IPS DF 6.9 (cell line): Measurements from ENCODE around the gene MYH16.

Experiments
- DNase-seq: peaks from one replicate; pipeline ENCODE4 v3.0.0-alpha.2; 2013; ENCODE audit warnings: low read depth, low spot score
- H3K27ac ChIP-seq: one replicate; pipeline ENCODE4 v1.5.1; 2013; ENCODE audit warnings: low read length, control low read depth
- H3K27me3 ChIP-seq: 2 replicates; pipeline ENCODE4 v1.6.1; 2013; ENCODE audit warnings: mild to moderate bottlenecking, low read length; ENCODE audit not compliant: control insufficient read depth, insufficient read depth
- H3K36me3 ChIP-seq: 2 replicates; pipeline ENCODE4 v1.6.1; 2013; ENCODE audit warnings: low read length; ENCODE audit not compliant: control insufficient read depth, insufficient read depth
- H3K4me1 ChIP-seq: 2 replicates; pipeline ENCODE4 v1.6.1; 2013; ENCODE audit warnings: low read length; ENCODE audit not compliant: control insufficient read depth, insufficient read depth
- H3K4me3 ChIP-seq: 2 replicates; pipeline ENCODE4 v1.5.1; 2013; ENCODE audit warnings: mild to moderate bottlenecking, low read length
- H3K9me3 ChIP-seq: 2 replicates; pipeline ENCODE4 v1.6.1; 2013; ENCODE audit warnings: low read length, inconsistent platforms; ENCODE audit not compliant: control insufficient read depth, insufficient read depth
- WGBS: extraction: QIAGEN DNeasy Blood & Tissue Kit; methylation state at CpG from one replicate; pipeline ENCODE4 v1.1.7; 2013; ENCODE audit warnings: mixed read lengths, missing lambda C conversion rate; ENCODE audit not compliant: insufficient read length, insufficient coverage; 5-methylcytosine and 5-hydroxymethylcytosine counted together

Gene MYH16

DNA sequence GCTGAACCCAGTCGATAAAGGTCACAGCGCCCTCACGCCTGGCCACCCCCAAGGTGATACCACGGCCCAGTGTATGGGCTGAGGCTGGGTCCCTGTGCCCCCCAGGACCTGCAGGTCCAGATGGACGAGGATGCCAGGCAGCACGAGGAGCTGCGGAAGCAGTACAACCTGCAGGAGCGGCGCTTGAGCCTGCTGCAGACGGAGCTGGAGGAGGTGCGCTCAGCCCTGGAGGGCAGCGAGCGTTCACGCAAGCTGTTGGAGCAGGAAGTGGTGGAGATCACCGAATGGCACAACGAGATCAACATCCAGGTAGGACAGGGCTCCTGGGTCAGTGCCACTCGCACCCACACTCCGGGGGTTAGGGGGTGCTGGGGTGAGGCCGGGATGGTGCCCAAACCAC lies 28.9 kb downstream of the MYH16 start:
- no peaks in the 10 kb centered on the region for H3K36me3 ChIP-seq
- H3K4me3 ChIP-seq: no peak overlapping the region
- peaks cover 3% of the 10 kb centered on the region; the same call in 1 of the 2 replicates for H3K4me1 ChIP-seq
- H3K27ac ChIP-seq: no peak overlapping the region
- WGBS: no CpG with 5 or more reads among the region's 19 CpGs
- H3K27me3 ChIP-seq: no peaks in the 10 kb centered on the region
- no peaks in the 10 kb centered on the region for H3K9me3 ChIP-seq
- DNase-seq: no peak

DNA sequence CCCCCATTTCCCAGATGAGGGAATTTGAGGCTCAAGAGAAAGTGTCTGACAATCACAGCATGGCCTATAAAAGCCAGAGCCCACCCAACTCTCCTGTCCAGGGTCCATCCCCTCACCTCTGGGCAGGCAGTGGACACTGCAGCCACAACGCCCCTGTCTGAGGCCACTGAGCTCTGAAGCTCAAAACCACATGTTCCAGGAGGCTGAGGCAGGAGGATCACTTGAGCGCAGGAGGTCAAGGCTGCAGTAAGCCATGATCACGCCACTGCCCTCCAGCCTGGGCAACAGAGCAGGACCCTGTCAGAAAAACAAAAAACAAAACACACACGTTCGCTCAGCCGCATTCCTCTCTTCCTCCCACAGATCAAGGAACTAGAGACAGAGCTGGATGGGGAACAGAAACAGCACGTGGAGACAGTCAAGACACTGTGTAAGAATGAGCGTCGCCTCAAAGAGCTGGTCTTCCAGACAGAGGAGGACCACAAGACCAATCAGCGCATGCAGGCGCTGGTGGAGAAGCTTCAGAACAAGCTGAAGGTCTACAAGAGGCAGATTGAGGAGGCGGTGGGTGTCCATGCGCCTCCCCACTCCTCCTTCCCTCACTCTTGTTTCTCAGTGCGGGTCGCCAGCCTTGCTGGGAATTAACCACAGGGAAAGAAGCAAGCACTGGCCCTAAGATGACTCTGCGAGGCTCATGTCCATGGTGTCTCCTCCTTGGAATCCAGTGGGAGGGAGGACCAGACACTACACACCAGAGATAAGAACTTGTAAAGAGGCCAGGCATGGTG lies 33.0 kb downstream of the MYH16 start:
- Histone ChIP-seq H3K27ac (no peak overlapping the region), H3K36me3 (no peaks in the 10 kb centered on the region), H3K9me3 (no peaks in the 10 kb centered on the region), H3K4me3 (no peak overlapping the region), H3K4me1 (peaks cover 3% of the 10 kb centered on the region; the same call in 1 of the 2 replicates), H3K27me3 (no peaks in the 10 kb centered on the region)
- no CpG with 5 or more reads among the region's 16 CpGs for WGBS
- no peak for DNase-seq

- no peaks in the 10 kb centered on the region for H3K9me3 ChIP-seq
- H3K36me3 ChIP-seq: no peaks in the 10 kb centered on the region
- no peak overlapping the region for H3K4me3 ChIP-seq
- no peak overlapping the region for H3K27ac ChIP-seq
- DNase-seq: no peak
- H3K4me1 ChIP-seq: no peaks in the 10 kb centered on the region
- no CpG with 5 or more reads among the region's 7 CpGs for WGBS
- H3K27me3 ChIP-seq: no peaks in the 10 kb centered on the region
Measured at GRCh38 chr7:99308461-99309074, 35.9 kb downstream of the MYH16 start.

GRCh38 chr7:99309111-99309510 lies 36.5 kb downstream of the MYH16 start:
- WGBS: no CpG with 5 or more reads among the region's 7 CpGs
- Histone ChIP-seq H3K4me1 (no peaks in the 10 kb centered on the region), H3K4me3 (no peak overlapping the region), H3K27me3 (no peaks in the 10 kb centered on the region), H3K27ac (no peak overlapping the region), H3K36me3 (no peaks in the 10 kb centered on the region), H3K9me3 (no peaks in the 10 kb centered on the region)
- DNase-seq: no peak

DNA sequence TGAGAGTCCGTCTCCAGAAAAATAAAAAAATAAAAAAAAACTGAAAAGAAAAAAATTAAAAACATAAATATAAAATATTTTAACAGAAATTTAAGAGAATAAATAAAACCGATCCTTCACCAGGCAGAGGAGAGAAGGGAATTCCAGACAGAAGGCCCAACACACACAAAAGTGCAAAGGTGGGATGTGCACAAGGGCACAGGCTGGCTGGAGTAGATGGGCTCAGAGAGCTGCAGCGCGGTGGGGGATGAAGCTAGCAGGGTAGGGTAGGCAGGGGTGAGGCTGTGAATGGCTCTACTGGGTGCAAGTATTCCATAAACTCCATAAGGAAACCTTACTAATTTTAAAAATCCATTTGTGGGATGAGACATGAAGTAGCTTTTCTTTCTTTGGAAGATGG lies 37.4 kb downstream of the MYH16 start:
- whole genome bisulfite sequencing: no CpG with 5 or more reads among the region's 4 CpGs
- Histone ChIP-seq H3K27me3 (no peaks in the 10 kb centered on the region), H3K4me1 (no peaks in the 10 kb centered on the region)

GRCh38 chr7:99311702-99312101 lies 39.1 kb downstream of the MYH16 start:
- Histone ChIP-seq H3K4me3 (no peak overlapping the region), H3K27ac (no peak overlapping the region), H3K36me3 (no peaks in the 10 kb centered on the region), H3K9me3 (no peaks in the 10 kb centered on the region), H3K27me3 (no peaks in the 10 kb centered on the region), H3K4me1 (no peaks in the 10 kb centered on the region)
- no CpG with 5 or more reads among the region's 9 CpGs for WGBS
- DNase-seq: no peak

More for the DNA sequence above, 37.4 kb downstream of the MYH16 start:
- H3K36me3 ChIP-seq: no peaks in the 10 kb centered on the region
- H3K27ac ChIP-seq: no peak overlapping the region
- DNase-seq: no peak
- H3K4me3 ChIP-seq: no peak overlapping the region
- no peaks in the 10 kb centered on the region for H3K9me3 ChIP-seq

DNA sequence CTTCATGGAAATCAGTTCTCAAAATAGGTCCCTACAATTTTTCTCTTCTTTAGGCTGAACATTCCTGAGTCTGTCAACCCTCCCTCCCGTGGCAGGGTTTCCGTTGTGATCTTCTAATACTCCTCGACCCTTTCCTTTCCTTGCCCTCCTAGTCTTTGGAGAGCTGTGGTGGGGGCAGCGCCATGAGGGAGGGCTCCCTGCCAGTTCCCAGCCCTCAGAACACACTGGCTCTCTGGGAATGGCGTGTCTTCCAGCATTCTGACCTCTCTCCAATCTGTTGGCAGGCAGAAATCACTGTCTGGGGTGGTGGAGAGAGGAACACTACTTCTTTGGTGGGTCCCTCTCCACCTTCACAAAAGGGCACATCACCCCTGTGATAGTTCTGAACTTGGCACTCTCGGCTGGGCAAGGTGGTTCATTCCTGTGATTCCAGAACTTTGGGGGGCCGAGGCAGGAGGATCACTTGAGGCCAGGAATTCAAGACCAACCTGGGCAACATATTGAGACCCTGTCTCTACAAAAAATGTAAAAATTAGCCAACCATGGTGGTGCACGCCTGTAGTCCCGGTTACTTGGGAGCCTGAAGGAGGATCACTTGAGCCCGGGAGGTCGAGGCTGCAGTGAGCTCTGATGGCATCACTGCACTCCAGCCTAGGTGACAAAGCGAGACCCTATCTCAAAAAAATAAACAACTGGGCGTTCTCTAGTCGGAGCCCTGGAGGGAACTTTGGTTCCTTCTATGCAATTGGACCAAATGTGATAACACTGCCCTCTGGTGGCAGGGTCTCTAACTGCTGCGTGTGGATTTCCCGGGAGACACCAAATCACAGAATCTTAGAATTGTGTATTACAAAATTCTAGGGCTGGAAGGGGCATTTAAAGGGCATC lies 39.9 kb downstream of the MYH16 start:
- Histone ChIP-seq H3K4me3 (no peak overlapping the region), H3K27me3 (no peaks in the 10 kb centered on the region), H3K9me3 (no peaks in the 10 kb centered on the region), H3K27ac (no peak overlapping the region), H3K36me3 (no peaks in the 10 kb centered on the region), H3K4me1 (no peaks in the 10 kb centered on the region)
- DNase-seq: no peak
- WGBS: no CpG with 5 or more reads among the region's 16 CpGs

DNA sequence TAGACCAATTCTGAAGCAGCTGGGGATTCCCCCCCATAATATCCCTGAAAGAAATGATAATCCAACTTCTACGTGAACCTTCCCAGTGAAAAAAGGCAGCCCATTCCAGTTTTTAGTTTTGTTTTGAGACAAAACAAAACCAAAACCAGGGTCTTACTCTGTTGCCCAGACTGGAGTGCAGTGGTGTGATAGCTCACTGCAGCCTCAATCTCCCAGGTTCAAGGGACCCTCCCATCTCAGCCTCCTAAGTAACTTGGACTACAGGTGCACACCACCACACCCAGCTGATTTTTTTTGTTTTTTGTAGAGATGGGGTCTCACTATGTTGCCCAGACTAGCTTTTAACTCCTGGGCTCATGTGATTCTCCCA lies 40.5 kb downstream of the MYH16 start:
- H3K27ac ChIP-seq: no peak overlapping the region
- no CpG with 5 or more reads among the region's 1 CpG for WGBS
- no peak for DNase-seq
- no peaks in the 10 kb centered on the region for H3K36me3 ChIP-seq
- no peaks in the 10 kb centered on the region for H3K9me3 ChIP-seq
- H3K4me1 ChIP-seq: no peaks in the 10 kb centered on the region
- no peaks in the 10 kb centered on the region for H3K27me3 ChIP-seq
- no peak overlapping the region for H3K4me3 ChIP-seq

GRCh38 chr7:99314504-99314903 lies 41.9 kb downstream of the MYH16 start:
- no peak overlapping the region for H3K4me3 ChIP-seq
- DNase-seq: no peak
- WGBS: no CpG with 5 or more reads among the region's 7 CpGs
- no peak overlapping the region for H3K27ac ChIP-seq
- H3K36me3 ChIP-seq: no peaks in the 10 kb centered on the region
- H3K9me3 ChIP-seq: no peaks in the 10 kb centered on the region
- no peaks in the 10 kb centered on the region for H3K4me1 ChIP-seq
- no peaks in the 10 kb centered on the region for H3K27me3 ChIP-seq

DNA sequence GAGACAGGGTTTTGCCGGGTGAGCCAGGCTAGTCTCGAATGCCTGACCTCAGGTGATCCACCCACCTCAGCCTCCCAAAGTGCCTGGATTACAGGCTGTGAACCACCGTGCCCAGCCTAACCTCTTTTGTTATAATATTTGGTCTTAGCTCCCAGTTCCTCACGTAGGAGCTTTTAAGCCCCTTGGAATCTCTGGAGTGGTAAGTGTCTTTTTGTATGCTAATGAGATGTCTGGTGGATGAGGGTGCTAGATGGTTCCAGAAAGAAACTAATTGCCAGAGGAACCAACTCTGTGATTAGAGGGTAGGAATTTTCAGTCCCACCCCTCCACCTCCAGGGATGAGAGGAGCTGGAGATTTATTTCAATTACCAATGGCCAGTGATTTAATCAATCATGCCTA lies 47.7 kb downstream of the MYH16 start:
- H3K27me3 ChIP-seq: no peaks in the 10 kb centered on the region
- no peak overlapping the region for H3K27ac ChIP-seq
- no peaks in the 10 kb centered on the region for H3K36me3 ChIP-seq
- peaks cover 1% of the 10 kb centered on the region; the same call in 1 of the 2 replicates for H3K4me1 ChIP-seq
- WGBS: no CpG with 5 or more reads among the region's 4 CpGs
- no peaks in the 10 kb centered on the region for H3K9me3 ChIP-seq
- no peak overlapping the region for H3K4me3 ChIP-seq
- no peak for DNase-seq
